Neural progenitor cell (in vitro differentiated cells): Measurements from ENCODE around the gene STOM.

ENCODE experiments used
- CTCF ChIP-seq: fragments of 200-600 bp; sonication (generic); IDR thresholded peaks from 2 replicates; pipeline ENCODE4 v1.5.1; 2017; ENCODE audit warnings: antibody characterized with exemption, mild to moderate bottlenecking
- EZH2 ChIP-seq: fragments of 200-600 bp; sonication (generic); IDR thresholded peaks from 2 replicates; pipeline ENCODE4 v1.6.1; 2017; ENCODE audit warnings: antibody characterized with exemption, mild to moderate bottlenecking, moderate library complexity
- EZH2phosphoT487 ChIP-seq: fragments of 200-600 bp; sonication (generic); IDR thresholded peaks from 2 replicates; pipeline ENCODE4 v1.6.1; 2017; ENCODE audit warnings: antibody characterized with exemption

- TF ChIP-seq CTCF (no peak), EZH2phosphoT487 (no peak), EZH2 (no peak)
Observed at GRCh38 chr9:121399126-121399882, 29.3 kb upstream of the STOM start.
